ENCODE measurements around the gene SIVA1. TPM values are rescaled to one million over a fixed set of nuclear protein-coding genes. Genes with fewer than 3 reads are reported as not detected.
A peak's percentile ranks its signal among the peaks of the same experiment; 100 is the strongest.

Gene SIVA1
- total and polyA plus RNA-seq, 3 experiments from 2014 or later = 150 to 227 (median 175) TPM

DNA sequence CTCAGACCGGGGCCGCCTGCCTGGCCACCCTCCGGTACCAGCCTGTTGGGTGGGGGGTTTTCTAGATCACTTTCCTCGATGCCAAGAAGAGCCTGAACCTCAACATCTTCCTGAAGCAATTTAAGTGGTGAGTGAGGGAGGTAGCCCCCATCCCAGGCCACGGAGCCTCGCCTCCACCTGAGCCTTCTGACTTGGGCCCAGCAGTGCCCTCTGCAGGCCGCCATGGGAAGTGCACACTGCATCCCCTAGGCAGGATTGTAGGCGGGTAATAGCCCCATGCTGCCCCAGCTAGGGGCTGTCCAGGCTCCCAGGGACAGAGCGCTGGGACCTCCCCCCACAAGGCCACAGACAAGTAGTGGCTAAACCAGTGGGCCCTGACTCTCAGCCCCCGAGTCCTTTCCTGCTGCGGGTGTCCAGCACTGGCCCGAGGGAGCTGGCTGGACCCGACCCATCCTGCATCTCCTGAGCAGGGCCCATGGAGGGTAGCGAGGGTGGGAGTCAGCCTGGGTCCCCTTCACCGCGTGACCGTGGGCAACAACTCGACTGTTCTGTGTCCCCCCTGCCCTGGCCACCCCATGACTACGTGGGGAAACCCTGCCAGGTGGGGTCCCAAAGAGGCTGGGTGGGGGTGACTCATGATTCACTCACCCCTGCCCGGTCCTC lies 44.2 kb upstream of the SIVA1 start:
- Mint-ChIP-seq H3K27ac (peak overlapping the region in 1 of 8 donors; percentile 5), H3K27me3 (no peaks in the 10 kb centered on the region), H3K36me3 (peaks cover 0 to 18% (median 3%) of the 10 kb centered on the region in 3 donors), H3K4me1 (peaks cover 0 to 3% (median 2%) of the 10 kb centered on the region in 3 donors), H3K9me3 (peaks cover 0 to 3% (median 0%) of the 10 kb centered on the region in 5 donors), H3K4me3 (no peak overlapping the region)
- no peak overlapping the region for H3K27ac ChIP-seq (ENCODE audit: low read depth, low read length)
- H3K4me1 ChIP-seq (ENCODE audit: insufficient read depth, low read length) = no peaks in the 10 kb centered on the region
- no peaks in the 10 kb centered on the region for H3K9me3 ChIP-seq (ENCODE audit: low read length)
- H3K4me3 ChIP-seq (ENCODE audit: low read length) = no peak overlapping the region
- H3K36me3 ChIP-seq (ENCODE audit: insufficient read depth, low read length) = peaks cover 5% of the 10 kb centered on the region
- ChIA-PET CTCF (interaction anchor here (0.9 to 1.8 kb wide), 10 partner anchors 12 to 60 kb away, joined by 3 to 11 read pairs (median 4); no protein-coding TSS in a partner anchor), POLR2A (interaction anchor here (0.7 kb wide), 1 partner anchor 31 kb away, joined by 6 read pairs; no protein-coding TSS in a partner anchor)
- peak; percentile 53 to 78 (median 61) for DNase-seq
- H3K27me3 ChIP-seq (ENCODE audit: insufficient read depth, low read length, poor library complexity, severe bottlenecking) = no peaks in the 10 kb centered on the region

GRCh38 chr14:104709387-104710039 lies 43.4 kb upstream of the SIVA1 start:
- DNase-seq = no peak
- Mint-ChIP-seq H3K9me3 (peaks cover 0 to 3% (median 0%) of the 10 kb centered on the region in 5 donors), H3K36me3 (peaks cover 0 to 19% (median 3%) of the 10 kb centered on the region in 3 donors), H3K27me3 (no peaks in the 10 kb centered on the region), H3K4me3 (no peak overlapping the region), H3K4me1 (peaks cover 0 to 3% (median 2%) of the 10 kb centered on the region in 3 donors), H3K27ac (no peak overlapping the region)
- H3K27me3 ChIP-seq (ENCODE audit: insufficient read depth, low read length, poor library complexity, severe bottlenecking) = no peaks in the 10 kb centered on the region
- no peaks in the 10 kb centered on the region for H3K4me1 ChIP-seq (ENCODE audit: insufficient read depth, low read length)
- no peak overlapping the region for H3K27ac ChIP-seq (ENCODE audit: low read depth, low read length)
- H3K9me3 ChIP-seq (ENCODE audit: low read length) = no peaks in the 10 kb centered on the region
- peaks cover 5% of the 10 kb centered on the region for H3K36me3 ChIP-seq (ENCODE audit: insufficient read depth, low read length)
- ChIA-PET CTCF (interaction anchor here (0.9 to 1.8 kb wide), 10 partner anchors 13 to 61 kb away, joined by 3 to 11 read pairs (median 4); no protein-coding TSS in a partner anchor), POLR2A (interaction anchor here (0.7 kb wide), 1 partner anchor 32 kb away, joined by 6 read pairs; no protein-coding TSS in a partner anchor)
- no peak overlapping the region for H3K4me3 ChIP-seq (ENCODE audit: low read length)

DNA sequence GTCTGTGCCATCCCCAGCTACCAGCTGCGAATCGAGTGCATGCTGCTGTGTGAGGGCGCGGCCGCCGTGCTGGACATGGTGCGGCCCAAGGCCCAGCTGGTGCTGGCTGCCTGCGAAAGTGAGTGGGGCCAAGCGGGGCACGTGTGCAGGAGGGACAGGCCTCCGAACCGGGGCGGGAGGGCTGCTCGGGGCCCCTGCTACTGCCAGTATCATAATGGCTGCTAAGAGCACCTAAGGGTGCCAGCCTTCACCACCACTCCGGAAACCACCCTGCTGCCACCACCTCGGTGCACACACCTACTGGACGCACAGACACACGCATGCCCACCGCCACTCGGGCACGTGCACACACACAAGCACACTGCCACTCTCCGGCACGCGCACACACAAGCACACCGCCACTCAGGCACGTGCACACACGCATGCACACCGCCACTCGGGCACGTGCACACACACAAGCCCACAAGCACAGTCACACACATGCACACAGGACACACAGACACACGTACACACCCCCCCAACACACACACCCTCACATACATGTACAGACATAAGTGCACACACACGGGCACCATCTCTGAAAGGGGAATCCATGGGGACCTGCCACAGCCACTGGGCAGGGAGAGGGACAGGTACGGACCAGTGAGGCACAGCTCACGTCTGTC lies 42.7 kb upstream of the SIVA1 start:
- Histone ChIP-seq H3K27ac (ENCODE audit: low read depth, low read length) (no peak overlapping the region), H3K27me3 (ENCODE audit: insufficient read depth, low read length, poor library complexity, severe bottlenecking) (no peaks in the 10 kb centered on the region), H3K4me1 (ENCODE audit: insufficient read depth, low read length) (no peaks in the 10 kb centered on the region), H3K36me3 (ENCODE audit: insufficient read depth, low read length) (peaks cover 5% of the 10 kb centered on the region), H3K9me3 (ENCODE audit: low read length) (no peaks in the 10 kb centered on the region), H3K4me3 (ENCODE audit: low read length) (no peak overlapping the region)
- POLR2A ChIA-PET = no interaction called here
- H3K9me3 Mint-ChIP-seq = peaks cover 0 to 3% (median 0%) of the 10 kb centered on the region in 5 donors
- H3K27ac Mint-ChIP-seq = no peak overlapping the region
- H3K4me3 Mint-ChIP-seq = no peak overlapping the region
- no peaks in the 10 kb centered on the region for H3K27me3 Mint-ChIP-seq
- H3K4me1 Mint-ChIP-seq = peaks cover 0 to 3% (median 2%) of the 10 kb centered on the region in 3 donors
- peaks cover 0 to 21% (median 3%) of the 10 kb centered on the region in 3 donors for H3K36me3 Mint-ChIP-seq
- CTCF ChIA-PET = interaction anchor here (1.2 to 1.8 kb wide), 3 partner anchors 32 to 45 kb away, joined by 4 to 11 read pairs (median 10); no protein-coding TSS in a partner anchor
- DNase-seq = no peak

- H3K27me3 ChIP-seq (ENCODE audit: insufficient read depth, low read length, poor library complexity, severe bottlenecking) = no peaks in the 10 kb centered on the region
- H3K27ac ChIP-seq (ENCODE audit: low read depth, low read length) = no peak overlapping the region
- Mint-ChIP-seq H3K9me3 (peaks cover 0 to 3% (median 0%) of the 10 kb centered on the region in 5 donors), H3K27ac (no peak overlapping the region), H3K36me3 (peaks cover 0 to 22% (median 4%) of the 10 kb centered on the region in 3 donors), H3K4me1 (peaks cover 0 to 3% (median 3%) of the 10 kb centered on the region in 3 donors), H3K27me3 (no peaks in the 10 kb centered on the region), H3K4me3 (no peak overlapping the region)
- H3K4me1 ChIP-seq (ENCODE audit: insufficient read depth, low read length) = no peaks in the 10 kb centered on the region
- POLR2A ChIA-PET = no interaction called here
- no peak for DNase-seq
- H3K36me3 ChIP-seq (ENCODE audit: insufficient read depth, low read length) = peaks cover 5% of the 10 kb centered on the region
- H3K4me3 ChIP-seq (ENCODE audit: low read length) = no peak overlapping the region
- no peaks in the 10 kb centered on the region for H3K9me3 ChIP-seq (ENCODE audit: low read length)
- CTCF ChIA-PET = interaction anchor here (1.3 kb wide), 2 partner anchors 10 to 48 kb away, joined by 3 read pairs; partner anchors contain the start of gene ADSS1
These were observed 39.8 kb upstream of the SIVA1 start for GRCh38 chr14:104712881-104713734.

GRCh38 chr14:104714066-104714465 lies 38.9 kb upstream of the SIVA1 start:
- Mint-ChIP-seq H3K36me3 (peaks cover 0 to 22% (median 4%) of the 10 kb centered on the region in 3 donors), H3K9me3 (peaks cover 0 to 3% (median 0%) of the 10 kb centered on the region in 5 donors), H3K4me3 (no peak overlapping the region), H3K27ac (no peak overlapping the region), H3K27me3 (no peaks in the 10 kb centered on the region), H3K4me1 (peaks cover 0 to 1% (median 0%) of the 10 kb centered on the region in 3 donors)
- Histone ChIP-seq H3K4me1 (ENCODE audit: insufficient read depth, low read length) (no peaks in the 10 kb centered on the region), H3K36me3 (ENCODE audit: insufficient read depth, low read length) (peaks cover 5% of the 10 kb centered on the region), H3K27ac (ENCODE audit: low read depth, low read length) (no peak overlapping the region), H3K4me3 (ENCODE audit: low read length) (no peak overlapping the region), H3K9me3 (ENCODE audit: low read length) (no peaks in the 10 kb centered on the region), H3K27me3 (ENCODE audit: insufficient read depth, low read length, poor library complexity, severe bottlenecking) (no peaks in the 10 kb centered on the region)
- ChIA-PET CTCF (no interaction called here), POLR2A (no interaction called here)
- DNase-seq = no peak

DNA sequence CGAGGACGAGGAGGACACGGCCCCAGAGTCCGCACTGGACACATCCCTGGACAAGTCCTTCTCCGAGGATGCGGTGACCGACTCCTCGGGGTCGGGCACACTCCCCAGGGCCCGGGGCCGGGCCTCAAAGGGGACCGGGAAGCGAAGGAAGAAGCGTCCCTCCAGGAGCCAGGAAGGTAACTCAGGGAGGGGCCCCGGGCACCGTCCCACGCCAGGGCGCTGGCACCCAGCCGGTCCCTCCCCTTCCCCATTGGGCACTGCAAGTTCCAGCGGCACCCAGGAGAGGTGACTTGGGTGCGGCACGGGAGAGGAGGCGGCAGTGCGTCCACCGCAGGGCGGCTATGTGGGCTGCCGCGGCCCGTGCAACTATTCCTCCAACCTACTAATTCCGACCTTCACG lies 38.3 kb upstream of the SIVA1 start:
- peaks cover 0 to 1% (median 0%) of the 10 kb centered on the region in 3 donors for H3K4me1 Mint-ChIP-seq
- ChIA-PET CTCF (no interaction called here), POLR2A (no interaction called here)
- peaks cover 0 to 22% (median 4%) of the 10 kb centered on the region in 3 donors for H3K36me3 Mint-ChIP-seq
- H3K27ac Mint-ChIP-seq = no peak overlapping the region
- no peak overlapping the region for H3K4me3 Mint-ChIP-seq
- peaks cover 0 to 3% (median 0%) of the 10 kb centered on the region in 5 donors for H3K9me3 Mint-ChIP-seq
- Histone ChIP-seq H3K36me3 (ENCODE audit: insufficient read depth, low read length) (peaks cover 5% of the 10 kb centered on the region), H3K9me3 (ENCODE audit: low read length) (no peaks in the 10 kb centered on the region), H3K4me1 (ENCODE audit: insufficient read depth, low read length) (no peaks in the 10 kb centered on the region), H3K27ac (ENCODE audit: low read depth, low read length) (no peak overlapping the region), H3K4me3 (ENCODE audit: low read length) (no peak overlapping the region), H3K27me3 (ENCODE audit: insufficient read depth, low read length, poor library complexity, severe bottlenecking) (no peaks in the 10 kb centered on the region)
- H3K27me3 Mint-ChIP-seq = no peaks in the 10 kb centered on the region
- no peak for DNase-seq

GRCh38 chr14:104715416-104715815 lies 37.5 kb upstream of the SIVA1 start:
- Histone ChIP-seq H3K4me1 (ENCODE audit: insufficient read depth, low read length) (no peaks in the 10 kb centered on the region), H3K9me3 (ENCODE audit: low read length) (no peaks in the 10 kb centered on the region), H3K36me3 (ENCODE audit: insufficient read depth, low read length) (peaks cover 3% of the 10 kb centered on the region), H3K4me3 (ENCODE audit: low read length) (no peak overlapping the region), H3K27ac (ENCODE audit: low read depth, low read length) (no peak overlapping the region), H3K27me3 (ENCODE audit: insufficient read depth, low read length, poor library complexity, severe bottlenecking) (no peaks in the 10 kb centered on the region)
- CTCF ChIA-PET = interaction anchor here (1.4 kb wide), 1 partner anchor 50 kb away, joined by 4 read pairs; no protein-coding TSS in a partner anchor
- Mint-ChIP-seq H3K36me3 (peaks cover 0 to 20% (median 1%) of the 10 kb centered on the region in 3 donors), H3K4me3 (no peak overlapping the region), H3K27me3 (no peaks in the 10 kb centered on the region), H3K9me3 (no peaks in the 10 kb centered on the region), H3K4me1 (peaks cover 0 to 1% (median 0%) of the 10 kb centered on the region in 3 donors), H3K27ac (no peak overlapping the region)
- DNase-seq = no peak
- POLR2A ChIA-PET = no interaction called here
